Natural killer cell treated with Interleukin-12 subunit alpha and Interleukin-12 subunit beta and Interleukin-15 and Interleukin-18, amount 100 ng/mL, for 72 hours (primary cell): ENCODE data around the gene TRIM44. TPM values are rescaled to one million over a fixed set of nuclear protein-coding genes. Genes with fewer than 3 reads are reported as not detected.
"Not testable (repeated sequence)": the region's sequence is repeated elsewhere in the genome, so short reads cannot be mapped to it uniquely, and the experiment has no call there.

Experiments
- ATAC-seq, 2 donors: fragments of 150-1000 bp; cut with Tn5 transposase in 1 of 2; sonication (Bioruptor Pico), chemical (Tn5 transposase) in 1 of 2; 2 replicates each; pipeline ENCODE4 v1.10.0; 2021
- DNase-seq: peaks from one replicate; pipeline ENCODE4 v3.0.0; 2022; ENCODE audit warnings: low spot score
- H3K27ac Mint-ChIP-seq, 2 donors: 1 replicate in 1 of 2; 2 replicates in 1 of 2; pipeline ENCODE4 v1.8.0; 2022; ENCODE audit warnings: mixed read lengths in 2 of 2, mild to moderate bottlenecking in 1 of 2, moderate library complexity in 1 of 2
- H3K27me3 Mint-ChIP-seq, 2 donors: 1 replicate in 1 of 2; 2 replicates in 1 of 2; pipeline ENCODE4 v1.8.0; 2022; ENCODE audit warnings: mixed read lengths in 2 of 2
- H3K36me3 Mint-ChIP-seq: one replicate; pipeline ENCODE4 v1.8.0; 2022; ENCODE audit warnings: mixed read lengths
- H3K4me1 Mint-ChIP-seq, 2 donors: 1 replicate in 1 of 2; 2 replicates in 1 of 2; pipeline ENCODE4 v1.8.0; 2022; ENCODE audit warnings: low read depth in 2 of 2, mixed read lengths in 2 of 2, mild to moderate bottlenecking in 1 of 2
- H3K4me3 Mint-ChIP-seq: one replicate; pipeline ENCODE4 v1.8.0; 2022; ENCODE audit warnings: mixed read lengths
- H3K9me3 Mint-ChIP-seq: 2 replicates; pipeline ENCODE4 v1.8.0; 2022; ENCODE audit warnings: mixed read lengths
- total RNA-seq, 2 donors: library from RNA; stranded (reverse); gene quantifications; one replicate each; pipeline ENCODE4 v1.2.3, GENCODE V29; 2022

Gene TRIM44
- total RNA-seq, 2 donors from 2014 or later, result 38.1 to 40.6 TPM

DNA sequence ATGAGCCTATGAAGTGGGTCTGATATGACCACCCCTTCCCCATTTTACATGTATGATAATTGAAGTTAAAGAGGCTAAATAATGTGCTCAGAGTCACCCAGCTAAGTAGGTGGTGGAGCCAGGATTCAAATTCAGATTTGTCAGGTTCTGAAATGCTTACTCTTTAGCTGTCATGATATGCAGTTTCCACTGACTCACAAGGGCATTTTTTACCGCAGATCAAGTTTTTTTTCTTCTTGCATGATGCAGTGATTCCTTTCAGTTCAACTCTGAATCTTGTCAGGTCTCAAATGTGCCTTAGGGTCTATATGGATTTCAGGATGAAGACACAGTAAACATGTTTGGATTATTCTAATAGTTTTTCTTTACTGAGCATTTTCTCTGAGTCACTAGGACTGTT, 12.6 kb upstream of the TRIM44 start:
- no peaks in the 10 kb centered on the region for H3K36me3 Mint-ChIP-seq
- no peaks in the 10 kb centered on the region for H3K9me3 Mint-ChIP-seq
- ATAC-seq (no peak), DNase-seq (no peak)
- no peaks in the 10 kb centered on the region for H3K4me1 Mint-ChIP-seq
- H3K4me3 Mint-ChIP-seq, result no peak overlapping the region
- no peak overlapping the region for H3K27ac Mint-ChIP-seq
- peaks cover 44 to 62% of the 10 kb centered on the region in 2 donors for H3K27me3 Mint-ChIP-seq

DNA sequence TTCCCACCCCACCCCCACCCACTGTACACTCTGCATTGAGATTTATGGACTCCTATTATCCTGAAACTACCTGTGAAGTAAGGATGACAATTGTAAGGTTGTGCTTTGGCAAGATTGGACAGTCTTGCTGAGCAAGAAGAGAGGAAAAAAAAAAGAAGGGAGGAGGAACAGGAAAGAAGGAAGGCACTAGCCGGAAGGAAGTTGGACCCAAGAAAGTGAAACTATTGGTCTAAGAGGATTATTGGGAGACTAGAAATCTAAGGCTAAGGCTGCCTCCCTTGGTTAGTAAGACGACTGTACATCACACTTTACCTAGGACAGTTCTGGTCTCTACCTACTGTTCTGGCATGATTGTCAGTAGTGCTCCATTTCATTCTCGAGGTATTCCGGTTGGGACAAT, 12.1 kb upstream of the TRIM44 start:
- Mint-ChIP-seq H3K4me3 (no peak overlapping the region), H3K36me3 (no peaks in the 10 kb centered on the region), H3K4me1 (no peaks in the 10 kb centered on the region), H3K27ac (no peak overlapping the region), H3K27me3 (peaks cover 46 to 66% of the 10 kb centered on the region in 2 donors), H3K9me3 (no peaks in the 10 kb centered on the region)
- DNase-seq (no peak), ATAC-seq (no peak)

DNA sequence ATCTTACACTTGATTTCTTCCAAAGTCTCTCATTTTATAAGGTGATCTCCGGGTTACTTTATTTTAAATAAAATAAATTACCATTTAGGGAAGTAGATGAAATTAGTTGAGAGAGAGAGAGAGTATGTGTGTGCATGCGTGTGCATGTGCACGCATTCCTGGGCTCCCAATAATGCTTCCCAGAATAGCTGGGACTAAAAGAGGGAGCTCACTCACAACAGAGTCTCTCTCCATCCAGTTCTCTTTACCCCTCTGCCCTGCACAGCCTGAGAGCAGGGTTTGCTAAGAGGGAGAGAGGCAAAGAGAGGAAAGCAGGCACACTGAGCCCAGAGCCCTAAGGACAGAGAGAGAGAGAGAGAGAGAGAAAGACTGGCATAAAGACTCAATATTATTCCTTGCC, 11.3 kb upstream of the TRIM44 start:
- no peak overlapping the region for H3K27ac Mint-ChIP-seq

DNA sequence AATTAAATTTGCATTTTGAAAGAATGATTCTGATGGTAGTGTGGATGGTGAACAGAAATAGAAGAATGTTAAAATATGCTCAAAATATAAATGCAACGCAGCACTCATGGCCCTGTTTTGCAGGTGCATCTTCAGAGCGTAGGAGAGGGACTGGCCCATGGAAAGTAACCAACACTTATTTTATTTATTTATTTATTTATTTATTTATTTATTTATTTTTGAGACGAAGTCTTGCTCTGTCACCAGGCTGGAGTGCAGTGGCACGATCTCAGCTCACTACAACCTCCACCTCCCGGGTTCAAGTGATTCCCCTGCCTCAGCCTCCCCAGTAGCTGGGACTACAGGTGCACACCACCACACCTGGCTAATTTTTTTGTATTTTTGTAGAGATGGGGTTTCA, 9.8 kb upstream of the TRIM44 start:
- not testable (repeated sequence) for H3K4me1 Mint-ChIP-seq, DNase-seq, H3K27ac Mint-ChIP-seq, H3K9me3 Mint-ChIP-seq, ATAC-seq, H3K4me3 Mint-ChIP-seq, H3K36me3 Mint-ChIP-seq
- peaks cover 46 to 64% of the 10 kb centered on the region in 2 donors for H3K27me3 Mint-ChIP-seq

More for the DNA sequence above, 11.3 kb upstream of the TRIM44 start:
- ATAC-seq, result no peak
- Mint-ChIP-seq H3K4me1 (no peaks in the 10 kb centered on the region), H3K27me3 (peaks cover 41 to 63% of the 10 kb centered on the region in 2 donors), H3K9me3 (no peaks in the 10 kb centered on the region), H3K36me3 (no peaks in the 10 kb centered on the region), H3K4me3 (no peak overlapping the region)
- DNase-seq, result no peak

DNA sequence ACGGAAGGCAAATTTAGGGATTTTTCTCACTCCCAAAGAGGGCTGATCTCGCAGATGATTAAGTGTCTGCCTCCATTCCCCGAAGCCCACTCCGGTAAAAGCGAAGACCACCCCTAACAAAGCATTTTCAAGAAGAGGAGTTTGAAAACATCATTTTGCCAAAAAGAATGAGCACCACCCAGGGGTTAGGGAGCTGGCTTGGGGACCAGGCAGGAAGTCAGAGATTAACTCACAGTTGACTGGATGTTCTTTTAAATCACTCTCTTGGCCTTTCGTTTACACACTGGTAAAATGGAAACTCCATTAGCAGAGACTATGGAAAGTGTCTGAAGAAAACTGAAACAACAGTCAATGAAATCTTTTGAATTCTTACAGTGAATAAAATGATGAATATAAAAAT, 7.9 kb upstream of the TRIM44 start:
- DNase-seq, result no peak
- Mint-ChIP-seq H3K36me3 (no peaks in the 10 kb centered on the region), H3K27ac (no peak overlapping the region), H3K4me1 (no peaks in the 10 kb centered on the region), H3K4me3 (no peak overlapping the region), H3K27me3 (peaks cover 49 to 73% of the 10 kb centered on the region in 2 donors), H3K9me3 (no peaks in the 10 kb centered on the region)
- no peak for ATAC-seq

DNA sequence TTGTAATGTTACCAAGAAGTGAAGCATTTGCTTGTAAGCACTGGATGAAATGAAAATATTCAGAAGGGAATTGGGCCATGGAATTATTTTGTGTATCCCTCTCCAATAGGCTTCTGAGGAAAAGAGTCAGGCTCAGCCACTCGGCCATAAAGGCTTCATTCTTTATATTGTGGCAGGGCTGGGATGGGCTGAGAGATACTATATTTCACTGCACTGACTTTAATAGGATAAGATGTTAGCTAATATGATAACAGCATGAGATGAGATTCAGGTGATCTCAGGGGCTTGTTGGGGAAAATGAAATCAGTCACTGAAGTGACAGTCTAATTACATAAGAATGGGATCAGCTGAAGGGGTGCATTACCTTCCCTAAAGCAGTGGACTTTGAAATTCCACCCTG, 7.3 kb upstream of the TRIM44 start:
- H3K27me3 Mint-ChIP-seq, result peaks cover 50 to 75% of the 10 kb centered on the region in 2 donors

DNA sequence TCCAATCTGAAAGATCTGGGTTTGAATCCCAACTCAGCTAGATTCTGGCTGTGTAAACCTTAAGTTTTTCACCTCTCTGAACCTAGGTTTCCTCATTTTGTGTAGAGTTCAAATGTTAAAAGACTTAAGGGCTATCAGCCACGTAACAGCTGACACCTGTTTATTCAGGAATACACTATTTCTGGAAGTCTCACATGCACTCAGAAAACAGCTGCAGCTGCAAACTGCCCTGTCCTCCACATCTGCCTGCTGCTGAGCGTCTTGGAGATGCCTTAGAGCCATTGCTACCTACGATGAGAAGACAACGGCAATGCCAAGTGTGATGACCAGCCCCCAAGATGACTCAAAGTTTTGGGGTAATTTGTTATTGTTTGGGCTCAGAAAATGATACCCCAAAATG, 6.7 kb upstream of the TRIM44 start:
- Mint-ChIP-seq H3K36me3 (no peaks in the 10 kb centered on the region), H3K27ac (no peak overlapping the region), H3K9me3 (no peaks in the 10 kb centered on the region), H3K4me3 (no peak overlapping the region), H3K27me3 (peaks cover 44 to 70% of the 10 kb centered on the region in 2 donors), H3K4me1 (no peaks in the 10 kb centered on the region)
- ATAC-seq, result no peak
- DNase-seq, result no peak

More for the DNA sequence above, 7.3 kb upstream of the TRIM44 start:
- H3K27ac Mint-ChIP-seq, result no peak overlapping the region
- no peaks in the 10 kb centered on the region for H3K36me3 Mint-ChIP-seq
- H3K9me3 Mint-ChIP-seq, result no peaks in the 10 kb centered on the region
- no peak for ATAC-seq
- no peak for DNase-seq
- no peak overlapping the region for H3K4me3 Mint-ChIP-seq
- H3K4me1 Mint-ChIP-seq, result no peaks in the 10 kb centered on the region

DNA sequence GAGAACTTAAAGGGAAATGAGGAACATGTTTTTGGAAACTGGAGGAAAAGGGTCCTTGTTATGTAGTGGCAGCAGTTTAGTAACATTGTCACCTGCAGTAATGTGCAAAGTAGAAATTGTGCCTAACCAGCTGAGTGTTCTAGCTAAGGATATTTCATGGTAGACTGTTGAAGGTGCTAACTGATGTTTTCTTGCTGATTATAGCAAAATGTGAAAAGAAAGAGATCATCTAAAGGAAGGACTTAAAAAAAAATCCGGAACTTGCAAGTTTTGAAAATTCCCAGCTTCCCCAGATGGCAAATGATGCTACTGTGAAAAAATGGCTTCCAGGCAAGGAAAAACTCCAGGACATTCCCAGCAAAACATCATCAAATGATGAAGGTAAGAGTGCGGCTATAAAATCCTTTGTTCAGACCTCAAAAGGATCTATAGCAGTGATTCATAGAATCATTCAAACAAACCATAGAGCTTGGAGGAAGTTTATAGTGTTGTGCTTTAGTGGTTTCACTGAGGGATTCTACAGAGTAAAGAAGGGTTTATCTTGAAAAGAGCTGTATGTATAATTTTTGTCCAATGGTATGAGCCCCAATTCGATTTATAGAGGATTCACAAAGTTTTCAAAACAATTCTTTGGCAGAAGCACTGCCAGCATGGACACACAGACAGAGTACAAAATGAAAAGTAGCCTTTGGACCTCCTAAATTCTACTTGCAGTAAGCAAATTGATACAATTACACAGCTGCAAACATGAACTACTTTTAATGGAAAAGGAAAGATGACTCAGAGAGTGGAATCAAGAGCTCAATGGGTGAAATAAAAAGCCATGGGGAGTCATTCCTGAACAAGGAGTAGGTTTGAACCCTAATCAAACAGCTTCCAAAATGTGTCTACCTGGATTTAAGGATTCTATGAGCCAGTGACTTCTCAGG, 4.3 kb upstream of the TRIM44 start:
- H3K36me3 Mint-ChIP-seq, result peaks cover 4% of the 10 kb centered on the region
- H3K4me1 Mint-ChIP-seq, result peaks cover 12 to 17% of the 10 kb centered on the region in 2 donors
- H3K27ac Mint-ChIP-seq, result no peak overlapping the region
- H3K9me3 Mint-ChIP-seq, result peaks cover 3% of the 10 kb centered on the region
- DNase-seq (no peak), ATAC-seq (no peak)
- no peak overlapping the region for H3K4me3 Mint-ChIP-seq
- H3K27me3 Mint-ChIP-seq, result peaks cover 34 to 55% of the 10 kb centered on the region in 2 donors

DNA sequence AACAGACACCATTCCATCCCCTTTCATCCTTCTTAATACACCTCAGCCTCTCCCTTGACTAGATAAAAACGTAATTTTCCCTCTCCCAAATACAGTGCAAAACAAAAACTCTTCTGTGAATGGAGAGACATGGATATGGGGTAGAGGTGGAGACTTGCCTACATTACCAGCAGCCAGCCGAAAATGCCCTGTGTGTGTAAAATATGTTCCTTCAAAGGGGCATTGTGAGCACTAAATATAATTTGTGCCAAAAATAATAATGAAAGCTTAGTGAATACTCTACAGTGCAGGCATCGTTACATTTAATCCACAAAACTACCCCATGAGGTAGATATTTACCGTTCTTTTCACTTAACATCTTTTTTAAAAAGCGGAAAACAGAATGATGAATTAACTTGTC, 1.0 kb upstream of the TRIM44 start:
- no peak for DNase-seq
- no peak for ATAC-seq
- H3K4me3 Mint-ChIP-seq, result peak overlapping the region; percentile 95
- H3K36me3 Mint-ChIP-seq, result peaks cover 28% of the 10 kb centered on the region
- H3K9me3 Mint-ChIP-seq, result peaks cover 8% of the 10 kb centered on the region
- H3K4me1 Mint-ChIP-seq, result peaks cover 37 to 40% of the 10 kb centered on the region in 2 donors
- H3K27me3 Mint-ChIP-seq, result peaks cover 18 to 25% of the 10 kb centered on the region in 2 donors
- H3K27ac Mint-ChIP-seq, result peak overlapping the region; percentile 93 to 96

DNA sequence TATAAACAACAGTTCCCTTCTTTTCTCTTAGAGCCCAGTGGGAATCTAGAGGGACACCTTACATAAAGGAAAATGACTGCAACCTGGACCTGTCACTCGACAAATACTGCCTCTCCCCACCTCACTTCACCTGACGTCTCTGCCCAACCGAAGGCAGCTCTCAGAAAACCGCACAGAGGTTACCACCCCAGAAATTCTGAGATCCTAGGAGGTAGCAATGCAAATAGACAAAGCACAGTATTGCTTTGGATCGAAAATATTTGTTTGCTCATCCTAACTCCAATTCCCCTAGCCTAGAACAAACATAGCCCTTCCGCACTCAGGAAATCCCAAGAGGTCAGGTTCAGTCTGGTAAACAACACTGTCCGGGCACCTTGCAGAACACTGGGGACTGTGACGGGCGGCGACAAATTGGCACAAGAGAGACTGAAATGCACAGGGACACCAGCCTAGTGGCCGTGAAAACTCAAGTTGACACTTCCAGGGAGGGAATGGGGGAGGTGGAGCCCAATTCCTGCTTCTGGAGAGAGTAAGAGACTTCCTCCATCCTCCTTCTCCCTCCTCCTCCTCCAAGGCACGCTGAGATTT, 420 bp upstream of the TRIM44 start:
- Mint-ChIP-seq H3K27me3 (peaks cover 14 to 19% of the 10 kb centered on the region in 2 donors), H3K9me3 (peaks cover 8% of the 10 kb centered on the region)
- ATAC-seq, result peak; percentile 17 to 41

DNA sequence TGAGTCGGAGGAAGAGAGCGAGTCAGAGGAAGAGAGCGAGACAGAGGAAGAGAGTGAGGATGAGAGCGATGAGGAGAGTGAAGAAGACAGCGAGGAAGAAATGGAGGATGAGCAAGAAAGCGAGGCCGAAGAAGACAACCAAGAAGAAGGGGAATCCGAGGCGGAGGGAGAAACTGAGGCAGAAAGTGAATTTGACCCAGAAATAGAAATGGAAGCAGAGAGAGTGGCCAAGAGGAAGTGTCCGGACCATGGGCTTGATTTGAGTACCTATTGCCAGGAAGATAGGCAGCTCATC, 780 bp downstream of the TRIM44 start:
- Mint-ChIP-seq H3K4me3 (peak overlapping the region; percentile 95), H3K36me3 (peaks cover 36% of the 10 kb centered on the region), H3K27ac (peak overlapping the region; percentile 93 to 96), H3K27me3 (peaks cover 5 to 10% of the 10 kb centered on the region in 2 donors), H3K9me3 (peaks cover 8% of the 10 kb centered on the region), H3K4me1 (peaks cover 40 to 41% of the 10 kb centered on the region in 2 donors)
- DNase-seq, result no peak
- ATAC-seq, result no peak

More for the DNA sequence above, 420 bp upstream of the TRIM44 start:
- H3K4me1 Mint-ChIP-seq, result peaks cover 37 to 40% of the 10 kb centered on the region in 2 donors
- H3K4me3 Mint-ChIP-seq, result peak overlapping the region; percentile 95
- no peak for DNase-seq
- peak overlapping the region; percentile 93 to 96 for H3K27ac Mint-ChIP-seq
- H3K36me3 Mint-ChIP-seq, result peaks cover 28% of the 10 kb centered on the region

DNA sequence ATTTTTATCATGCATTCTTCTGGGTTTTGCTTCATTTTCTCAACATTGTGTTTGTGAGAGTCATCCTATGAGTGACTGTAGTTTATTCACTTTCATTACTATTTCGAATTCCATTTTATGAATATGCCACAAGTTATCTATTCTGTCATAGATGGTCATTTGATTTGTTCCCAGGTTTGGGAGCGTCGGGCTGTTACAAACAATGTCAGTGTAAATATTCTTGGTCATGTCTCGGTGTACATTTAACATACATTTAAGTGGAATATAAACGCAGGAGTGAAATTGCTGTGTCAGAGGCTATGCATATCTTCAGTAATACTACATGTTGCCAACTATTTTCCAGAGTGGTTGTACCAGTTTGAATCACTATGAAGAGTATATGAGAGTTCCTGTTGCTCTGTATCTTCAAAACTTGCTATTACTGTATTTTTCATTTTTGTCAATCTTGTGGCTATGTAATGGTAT, 2.4 kb downstream of the TRIM44 start:
- no peak overlapping the region for H3K27ac Mint-ChIP-seq
- no peak overlapping the region for H3K4me3 Mint-ChIP-seq
- no peak for DNase-seq
- no peaks in the 10 kb centered on the region for H3K27me3 Mint-ChIP-seq
- no peak for ATAC-seq
- peaks cover 8% of the 10 kb centered on the region for H3K9me3 Mint-ChIP-seq
- peaks cover 47 to 49% of the 10 kb centered on the region in 2 donors for H3K4me1 Mint-ChIP-seq
- peaks cover 45% of the 10 kb centered on the region for H3K36me3 Mint-ChIP-seq

DNA sequence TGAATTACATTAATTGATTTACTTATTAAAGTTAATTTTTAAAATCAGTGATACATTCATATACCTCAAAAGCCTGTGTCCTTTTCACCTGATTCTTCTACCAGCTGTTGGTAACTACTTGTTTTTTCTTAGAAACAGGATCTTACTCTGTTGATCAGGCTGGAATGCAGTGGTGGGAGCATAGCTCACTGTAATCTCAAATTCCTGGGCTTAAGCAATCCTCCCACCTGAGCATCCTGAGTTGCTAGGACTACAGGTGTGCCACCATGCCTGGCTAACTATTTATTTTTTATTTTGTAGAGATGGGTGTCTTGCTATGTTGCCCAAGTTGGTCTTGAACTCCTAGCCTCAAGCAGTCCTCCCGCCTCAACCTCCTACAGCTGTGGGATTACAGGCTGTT, 4.7 kb downstream of the TRIM44 start:
- Mint-ChIP-seq H3K36me3 (peaks cover 45% of the 10 kb centered on the region), H3K27me3 (no peaks in the 10 kb centered on the region), H3K4me1 (peaks cover 53 to 59% of the 10 kb centered on the region in 2 donors), H3K4me3 (no peak overlapping the region), H3K27ac (no peak overlapping the region), H3K9me3 (peaks cover 8% of the 10 kb centered on the region)
- no peak for DNase-seq
- ATAC-seq, result no peak

DNA sequence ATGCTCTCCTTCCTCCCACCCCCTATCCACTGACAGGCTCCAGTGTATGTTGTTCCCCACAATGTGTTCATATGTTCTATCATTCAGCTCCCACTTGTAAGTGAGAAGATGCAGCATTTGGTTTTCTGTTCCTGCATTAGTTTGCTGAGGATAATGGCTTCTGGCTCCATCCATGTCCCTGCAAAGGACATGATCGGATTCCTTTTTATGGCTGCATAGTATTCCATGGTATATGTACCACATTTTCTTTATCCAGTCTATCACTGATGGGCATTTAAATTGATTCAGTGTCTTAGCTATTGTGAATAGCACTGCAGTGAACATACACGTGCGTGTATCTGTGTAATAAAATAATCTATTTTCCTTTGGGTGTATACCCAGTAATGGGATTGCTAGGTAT, 5.8 kb downstream of the TRIM44 start:
- not testable (repeated sequence) for ATAC-seq, H3K27ac Mint-ChIP-seq, DNase-seq, H3K4me3 Mint-ChIP-seq, H3K9me3 Mint-ChIP-seq, H3K27me3 Mint-ChIP-seq
- peaks cover 55% of the 10 kb centered on the region in 2 donors for H3K4me1 Mint-ChIP-seq
- peaks cover 40% of the 10 kb centered on the region for H3K36me3 Mint-ChIP-seq
